Transverse colon (tissue), 4 donors: Measurements from ENCODE around the gene HABP2.

Source experiments
- CTCF ChIP-seq, 5 experiments: fragments of 200-600 bp in 3 of 5; fragments of 450-650 bp in 2 of 5; sonication (generic) in 3 of 5; IDR thresholded peaks; 1 replicate in 2 of 5; 2 replicates in 3 of 5; pipeline ENCODE4 v1.5.1; 2016 to 2017; ENCODE audit warnings: antibody characterized with exemption in 5 of 5, inconsistent platforms in 3 of 5, mild to moderate bottlenecking in 2 of 5, moderate library complexity in 1 of 5
- POLR2A ChIP-seq: fragments of 450-650 bp; IDR thresholded peaks from one replicate; pipeline ENCODE4 v1.6.1; 2016; ENCODE audit warnings: antibody characterized with exemption, mild to moderate bottlenecking, moderate library complexity
- POLR2AphosphoS5 ChIP-seq, 3 donors: sonication (generic); formaldehyde crosslinking; IDR thresholded peaks; one replicate each; pipeline ENCODE4 v1.6.1; 2016; ENCODE audit warnings: antibody characterized with exemption in 3 of 3

GRCh38 chr10:113555751-113556150 is 2.9 kb downstream of the HABP2 start:
- TF ChIP-seq CTCF (IDR thresholded peaks at IDR 0.05), result no peak
- no peak for TF ChIP-seq POLR2A
- TF ChIP-seq POLR2AphosphoS5 (IDR thresholded peaks at IDR 0.05), result no peak
